ENCODE data around the gene TEX10.

GRCh38 chr9:100341889-100342288 is 10.9 kb downstream of the TEX10 start:
- TF ChIP-seq CTCF (IDR thresholded peaks at IDR 0.05) = no peak
- no peak for TF ChIP-seq ZFX (IDR thresholded peaks at IDR 0.05; ENCODE audit: borderline replicate concordance)

Measured in 22Rv1 (cell line).